ENCODE measurements around the gene TAOK1.
"Not testable (repeated sequence)": the region's sequence is repeated elsewhere in the genome, so short reads cannot be mapped to it uniquely, and the experiment has no call there.

TAOK1 gene

GRCh38 chr17:29389982-29390850 lies at the start of gene TAOK1:
Gene TAOK1 (plus strand): TSS chr17:29390363. CDS start chr17:29451549, 61,186 bp downstream.
- peak; percentile 93 to 94 for DNase-seq (ENCODE audit: low read depth in 1 of 2, low spot score in 1 of 2)

DNA sequence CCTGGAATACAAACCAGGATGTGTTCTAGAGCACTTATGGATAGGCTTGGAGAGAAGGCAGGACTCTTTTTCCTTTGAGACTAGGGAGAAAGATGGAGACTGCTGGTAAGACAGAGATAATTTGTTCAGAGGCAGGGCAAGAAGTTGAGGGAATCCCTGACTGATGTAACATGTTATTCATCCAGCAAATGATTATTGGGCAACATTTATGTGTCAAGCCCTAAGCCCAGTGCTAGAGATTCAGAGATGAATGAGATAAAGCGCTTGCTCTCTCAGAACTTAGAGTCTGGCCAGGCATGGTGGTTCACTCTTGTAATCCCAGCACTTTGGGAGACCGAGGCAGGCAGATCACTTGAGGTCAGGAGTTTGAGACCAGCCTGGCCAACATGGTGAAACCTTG lies 48.4 kb upstream of the TAOK1 start:
- no peak for DNase-seq (ENCODE audit: low read depth in 1 of 2, low spot score in 1 of 2)

DNA sequence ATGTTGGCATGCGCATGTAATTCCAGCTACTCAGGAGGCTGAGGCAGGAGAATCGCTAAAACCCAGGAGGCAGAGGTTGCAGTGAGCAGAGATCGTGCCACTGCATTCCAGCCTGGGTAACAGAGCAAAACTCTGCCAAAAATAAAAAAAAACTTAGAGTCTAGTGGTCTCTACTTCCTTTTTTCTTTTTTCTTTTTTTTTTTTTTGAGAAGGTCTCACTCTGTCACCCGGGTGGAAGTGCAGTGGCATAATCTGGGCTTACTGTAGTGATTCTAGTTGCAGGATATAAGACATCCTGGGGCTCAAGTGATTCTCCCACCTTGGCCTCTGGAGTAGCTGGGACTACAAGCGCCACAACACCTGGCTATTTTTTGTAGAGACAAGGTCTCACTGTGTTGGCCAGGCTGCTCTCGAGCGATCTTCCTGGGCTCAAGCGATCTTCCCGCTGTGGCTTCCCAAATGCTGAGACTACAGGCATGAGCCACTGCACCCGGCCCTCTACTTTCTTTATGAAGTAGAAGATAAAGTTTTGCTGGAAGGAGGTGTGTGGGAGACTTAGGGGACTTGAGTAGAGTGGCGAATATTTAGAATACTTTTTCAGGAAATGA lies 47.9 kb upstream of the TAOK1 start:
- no peak for DNase-seq (ENCODE audit: low read depth in 1 of 2, low spot score in 1 of 2)

GRCh38 chr17:29344201-29344856 lies 45.8 kb upstream of the TAOK1 start:
- DNase-seq (ENCODE audit: low read depth in 1 of 2, low spot score in 1 of 2): no peak

- DNase-seq (ENCODE audit: low read depth in 1 of 2, low spot score in 1 of 2): no peak
These were observed 45.1 kb upstream of the TAOK1 start for GRCh38 chr17:29345066-29345465.

- not testable (repeated sequence) for DNase-seq (ENCODE audit: low read depth in 1 of 2, low spot score in 1 of 2)
These were observed 44.7 kb upstream of the TAOK1 start for GRCh38 chr17:29345470-29345869.

- DNase-seq (ENCODE audit: low read depth in 1 of 2, low spot score in 1 of 2): no peak
These were observed 43.7 kb upstream of the TAOK1 start for GRCh38 chr17:29346462-29346861.

DNA sequence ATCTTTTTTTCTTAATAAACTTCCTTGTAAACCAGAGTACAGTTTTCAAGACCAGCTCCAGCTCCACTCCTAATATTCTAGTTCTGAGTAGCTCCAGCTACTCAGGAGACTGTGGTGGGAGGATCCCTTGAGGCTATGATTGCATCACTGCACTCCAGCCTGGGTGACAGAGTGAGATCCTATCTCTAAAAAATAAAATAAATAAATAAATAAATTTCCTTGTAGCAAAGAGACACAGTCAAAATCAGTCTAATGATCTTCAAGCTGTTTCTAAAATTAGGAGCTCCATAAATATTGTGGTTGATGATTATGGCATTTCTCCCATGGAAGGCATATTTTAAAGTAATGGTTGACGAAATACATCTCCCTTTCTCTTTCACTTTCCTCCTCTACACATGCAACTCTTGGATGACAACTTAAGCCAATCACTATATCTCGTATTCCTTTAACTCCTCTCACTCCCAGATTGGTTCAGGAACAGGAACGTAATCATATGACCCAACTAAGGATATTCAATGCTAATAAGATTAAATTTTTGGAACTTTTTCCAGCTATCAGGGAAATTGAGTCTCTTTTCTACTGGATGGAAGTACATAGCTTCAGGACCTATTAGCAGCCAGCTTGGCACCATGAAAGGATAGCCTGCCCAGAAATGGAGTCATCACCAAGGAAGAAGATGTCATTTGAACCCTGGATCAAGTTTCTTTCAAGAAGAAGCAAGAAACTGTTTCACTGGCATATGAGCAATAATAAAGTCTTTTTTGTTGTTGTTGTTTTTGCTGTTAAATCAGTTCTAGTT lies 42.1 kb upstream of the TAOK1 start:
- no peak for DNase-seq (ENCODE audit: low read depth in 1 of 2, low spot score in 1 of 2)

DNA sequence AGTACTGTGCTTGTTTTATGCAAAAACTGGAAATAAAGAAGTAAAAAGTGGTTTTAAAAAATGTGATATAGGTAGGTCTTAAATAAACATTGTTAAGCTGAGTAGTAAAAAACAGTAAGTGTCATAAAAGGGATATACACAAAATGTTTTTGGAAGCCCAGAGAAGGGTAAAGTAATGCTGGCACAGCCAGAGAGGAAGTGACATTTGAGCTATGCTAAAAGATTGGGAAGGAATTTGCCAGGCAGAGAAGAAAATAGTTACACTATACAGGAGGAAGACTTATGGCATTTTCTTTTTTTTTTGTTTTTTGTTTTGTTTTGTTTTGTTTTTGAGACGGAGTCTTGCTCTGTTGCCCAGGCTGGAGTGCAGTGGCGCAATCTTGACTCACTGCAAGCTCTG lies 40.8 kb upstream of the TAOK1 start:
- DNase-seq (ENCODE audit: low read depth in 1 of 2, low spot score in 1 of 2): no peak

DNA sequence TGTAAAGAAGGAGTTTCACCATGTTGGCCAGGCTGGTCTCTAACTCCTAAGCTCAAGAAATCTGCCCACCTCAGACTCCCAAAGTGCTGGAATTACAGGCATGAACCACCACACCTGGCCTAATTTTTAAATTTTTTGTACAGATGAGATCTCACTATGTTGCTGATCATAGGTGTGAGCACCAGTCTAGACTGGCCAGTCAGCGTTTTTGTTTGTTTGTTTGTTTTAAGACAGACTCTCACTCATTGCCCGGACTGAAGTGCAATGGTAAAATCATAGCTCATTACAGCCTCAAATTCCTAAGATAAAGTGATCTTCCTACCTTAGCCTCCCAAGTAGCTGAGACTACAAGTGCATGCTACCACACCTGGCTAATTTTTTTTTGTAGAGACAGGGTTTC lies 38.0 kb upstream of the TAOK1 start:
- no peak for DNase-seq (ENCODE audit: low read depth in 1 of 2, low spot score in 1 of 2)

DNA sequence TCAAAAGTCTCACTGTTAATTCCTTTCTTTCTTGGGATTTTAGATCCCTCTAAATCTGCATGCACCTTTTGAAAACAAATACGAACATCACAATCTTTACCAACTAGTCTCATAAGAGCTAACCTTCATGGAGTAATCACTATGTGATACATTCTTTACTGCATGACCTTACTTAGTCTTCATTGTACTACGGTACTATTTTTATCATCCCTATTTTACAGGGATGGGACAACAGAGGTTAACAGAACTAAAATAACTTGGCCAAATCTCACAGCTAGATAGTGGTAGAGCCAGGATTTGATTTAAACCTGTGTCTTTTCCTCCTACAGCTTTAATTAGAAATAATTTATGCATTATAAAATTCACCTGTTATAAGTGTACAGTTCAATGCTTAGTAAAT lies 32.9 kb upstream of the TAOK1 start:
- no peak for DNase-seq (ENCODE audit: low read depth in 1 of 2, low spot score in 1 of 2)

GRCh38 chr17:29357821-29358232 lies 32.3 kb upstream of the TAOK1 start:
- no peak for DNase-seq (ENCODE audit: low read depth in 1 of 2, low spot score in 1 of 2)

- no peak for DNase-seq (ENCODE audit: low read depth in 1 of 2, low spot score in 1 of 2)
These were observed 31.7 kb upstream of the TAOK1 start for GRCh38 chr17:29358416-29358815.

DNA sequence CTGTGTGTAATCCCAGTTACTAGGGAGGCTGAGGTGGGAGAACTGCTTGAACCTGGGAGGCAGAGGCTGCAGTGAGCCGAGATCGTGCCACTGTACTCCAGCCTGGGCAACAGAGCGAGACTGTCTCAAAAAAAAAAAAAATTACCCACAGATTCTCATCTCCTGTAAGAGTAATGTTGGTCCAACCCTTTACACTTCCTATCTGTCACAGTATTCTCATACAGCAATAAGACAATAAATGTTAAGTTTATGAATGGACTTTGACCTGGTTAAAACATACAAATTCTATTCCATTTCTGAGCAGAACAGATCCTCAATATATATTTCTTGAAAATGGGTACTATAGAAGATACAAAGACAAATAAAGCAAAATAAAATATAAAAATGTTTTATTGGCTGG lies 30.4 kb upstream of the TAOK1 start:
- no peak for DNase-seq (ENCODE audit: low read depth in 1 of 2, low spot score in 1 of 2)

- DNase-seq (ENCODE audit: low read depth in 1 of 2, low spot score in 1 of 2): no peak
These were observed 26.4 kb upstream of the TAOK1 start for GRCh38 chr17:29363716-29364115.

GRCh38 chr17:29364691-29365090 lies 25.5 kb upstream of the TAOK1 start:
- DNase-seq (ENCODE audit: low read depth in 1 of 2, low spot score in 1 of 2): no peak

DNA sequence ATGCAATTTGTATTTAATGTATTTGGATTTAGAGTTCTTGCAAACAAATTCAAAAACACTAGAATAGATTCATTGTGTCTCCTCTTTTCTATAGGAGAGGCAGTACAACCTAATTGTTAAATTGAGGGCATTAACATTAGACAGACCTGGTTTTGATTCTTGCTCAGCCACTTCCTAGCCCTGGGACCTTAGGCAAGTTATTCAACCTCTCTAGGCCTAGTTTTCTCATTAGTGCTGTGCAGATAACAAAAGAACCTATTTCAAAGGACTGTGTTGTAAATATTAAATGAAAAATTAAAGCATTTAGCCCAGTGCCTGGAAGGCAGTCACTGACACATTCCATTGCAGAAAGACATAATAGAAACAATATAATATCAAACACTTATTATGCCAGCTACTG lies 22.0 kb upstream of the TAOK1 start:
- no peak for DNase-seq (ENCODE audit: low read depth in 1 of 2, low spot score in 1 of 2)

DNA sequence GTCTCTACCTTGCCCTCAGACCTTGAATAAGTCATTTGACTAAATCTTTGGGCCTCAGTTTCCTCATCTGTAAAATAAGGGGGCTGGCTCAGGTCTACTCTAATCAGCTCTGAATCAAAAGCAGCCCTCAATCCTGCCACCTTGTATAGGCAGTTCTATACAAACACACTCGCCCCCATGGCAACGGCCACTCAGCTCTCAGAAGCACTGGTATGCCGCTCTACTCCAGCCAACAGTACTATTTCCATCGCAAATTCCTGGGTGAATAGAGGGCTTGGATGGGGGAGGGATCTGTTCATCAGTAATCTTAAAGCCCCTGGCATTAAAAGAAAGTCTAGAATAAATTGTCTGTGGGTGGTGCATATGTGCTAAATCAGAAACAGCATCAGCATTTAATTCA lies 21.2 kb upstream of the TAOK1 start:
- DNase-seq (ENCODE audit: low read depth in 1 of 2, low spot score in 1 of 2): no peak

GRCh38 chr17:29369831-29370735 lies 20.1 kb upstream of the TAOK1 start:
- peak; percentile 14 to 15 for DNase-seq (ENCODE audit: low read depth in 1 of 2, low spot score in 1 of 2)

DNA sequence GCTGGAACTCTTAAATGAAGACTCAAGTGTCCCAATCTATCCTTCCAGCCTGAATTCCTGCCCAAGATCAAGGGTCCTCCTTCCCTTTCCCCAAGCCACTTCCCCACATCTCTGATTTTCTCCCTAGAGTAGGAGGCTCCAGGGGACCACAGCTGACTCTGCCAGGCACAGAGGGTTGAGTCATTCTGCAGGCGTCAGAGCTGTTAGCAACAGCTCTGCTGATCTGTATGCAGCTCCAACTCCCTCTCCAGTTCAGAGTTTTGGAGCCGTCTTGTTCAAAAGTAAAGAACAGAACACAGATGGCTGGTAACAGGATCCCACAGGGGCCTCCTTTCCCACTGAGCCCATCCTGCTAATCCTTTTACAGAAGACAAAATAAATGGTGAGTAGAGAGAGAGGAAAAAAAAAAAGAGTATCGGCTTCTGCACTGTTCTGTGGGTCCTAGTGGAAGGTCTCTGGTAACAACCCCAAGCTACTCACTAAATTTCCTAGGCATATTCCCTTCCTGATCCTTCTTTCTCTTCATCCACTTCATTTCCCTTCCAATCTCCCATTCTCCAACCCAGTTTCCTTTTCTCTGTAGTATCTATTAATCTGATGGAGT lies 13.4 kb upstream of the TAOK1 start:
- DNase-seq (ENCODE audit: low read depth in 1 of 2, low spot score in 1 of 2): no peak

Measured in activated T-helper 1 cell treated with anti-CD3 and anti-CD28 coated beads, Interleukin-2, amount 50 U/mL, for 16 hours (primary cell).